Psoas muscle (tissue), 7 donors: ENCODE measurements around the gene SMCO4. TPM values are rescaled to one million over a fixed set of nuclear protein-coding genes. Genes with fewer than 3 reads are reported as not detected.

Experiments
- polyA plus RNA-seq, 3 donors: library from polyadenylated mRNA; stranded (reverse); fragments of 200-250 nt; gene quantifications; one replicate each; pipeline ENCODE4 v1.2.3, GENCODE V29; 2013
- total RNA-seq, 4 donors: library from RNA; stranded (reverse); fragmentation: NEBNext Ultra II Directional in 2 of 4; extraction: Animal tissue kit (Norgen Biotek cat#: 25700) in 2 of 4; gene quantifications; one replicate each; pipeline versions ENCODE4 v1.2.1 to v1.2.4, GENCODE V29; 2021 to 2023
- donor health status: healthy with polysubstance abuse.
- donor health status: DM: no; HTN: no; CAD: no; lungs with moderate emphysema.
- donor health status: Bipolar disorder and iron deficiency.
- donor health status: healthy.
- donor health status: DM: no; HTN: no; CAD: no.
- donor health status: DM: no; HTN: no; CAD: no.
- donor health status: DM: yes; HTN: yes; CAD: no.

SMCO4 gene
- total and polyA plus RNA-seq, 7 donors, result 3.5 to 21.8 (median 8.6) TPM

Other genes starting within 250 kb of the SMCO4 start
- gene DEUP1, start 212.6 kb downstream of the SMCO4 start, total RNA-seq, result not detected
- gene DEUP1, start 212.6 kb downstream of the SMCO4 start, polyA plus RNA-seq, result not detected
- gene CEP295, start 118.3 kb upstream of the SMCO4 start, total RNA-seq, result 1 to 10 TPM; 3.8 to 5.1 (median 4.8) TPM
- 1 to 10 TPM; 3.1 to 6.3 (median 4.1) TPM for gene CEP295, start 118.3 kb upstream of the SMCO4 start, polyA plus RNA-seq
- gene TAF1D, start 198.1 kb upstream of the SMCO4 start, total RNA-seq, result 10 to 100 TPM; 53.7 to 84.7 (median 79.2) TPM
- 100 to 1,000 TPM; 100 to 151 (median 111) TPM for gene TAF1D, start 198.1 kb upstream of the SMCO4 start, polyA plus RNA-seq
- 10 to 100 TPM; 20.6 to 37.0 (median 27.4) TPM for gene C11orf54, start 198.3 kb upstream of the SMCO4 start, total RNA-seq
- 10 to 100 TPM; 17.6 to 60.6 (median 25.6) TPM for gene C11orf54, start 198.3 kb upstream of the SMCO4 start, polyA plus RNA-seq
- gene MED17, start 240.9 kb upstream of the SMCO4 start, total RNA-seq, result 10 to 100 TPM; 10.6 to 16.0 (median 13.0) TPM
- gene MED17, start 240.9 kb upstream of the SMCO4 start, polyA plus RNA-seq, result 10 to 100 TPM in 2 of 3 donors, 1 to 10 TPM in 1; 7.1 to 11.2 (median 10.7) TPM